ENCODE data around the gene ZNF638. TPM values are rescaled to one million over a fixed set of nuclear protein-coding genes. Genes with fewer than 3 reads are reported as not detected.
"Not testable (repeated sequence)": the region's sequence is repeated elsewhere in the genome, so short reads cannot be mapped to it uniquely, and the experiment has no call there.

ZNF638 gene
- 71.0 and 87.6 TPM in 2 replicates for total RNA-seq (2014; rRNA removed; shearing (Covaris generic))

GRCh38 chr2:71331581-71332434 is at the start of gene ZNF638:
TSS of gene ZNF638 (plus strand) at chr2:71331782. CDS start at chr2:71348955, 17,173 bp downstream.
- DNase-seq (ENCODE audit: low read depth): peak; percentile 91

GRCh38 chr2:71281950-71282349 is 49.6 kb upstream of the ZNF638 start:
- no peak for DNase-seq (ENCODE audit: low read depth)

DNA sequence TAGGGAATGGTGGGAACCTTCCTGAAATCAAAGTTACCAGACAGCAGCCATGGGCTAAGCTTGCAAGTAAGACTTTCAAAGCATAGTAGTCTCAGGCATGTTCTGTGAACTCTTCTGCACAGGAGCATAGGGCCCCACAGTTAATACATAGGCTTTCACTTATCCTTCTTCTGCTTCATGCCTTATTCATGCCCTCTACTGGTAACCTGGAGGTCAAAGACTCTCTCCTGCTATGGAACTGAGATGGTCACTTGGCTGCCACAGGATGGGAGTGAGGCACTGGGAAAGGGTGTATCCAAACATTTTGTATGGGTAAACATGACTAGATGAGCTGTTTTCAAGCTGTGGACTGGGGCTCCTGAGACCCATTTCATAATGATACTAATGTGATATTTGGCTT is 49.1 kb upstream of the ZNF638 start:
- DNase-seq (ENCODE audit: low read depth): peak; percentile 33

- DNase-seq (ENCODE audit: low read depth): no peak
Observed at GRCh38 chr2:71283131-71283530, 48.5 kb upstream of the ZNF638 start.

DNA sequence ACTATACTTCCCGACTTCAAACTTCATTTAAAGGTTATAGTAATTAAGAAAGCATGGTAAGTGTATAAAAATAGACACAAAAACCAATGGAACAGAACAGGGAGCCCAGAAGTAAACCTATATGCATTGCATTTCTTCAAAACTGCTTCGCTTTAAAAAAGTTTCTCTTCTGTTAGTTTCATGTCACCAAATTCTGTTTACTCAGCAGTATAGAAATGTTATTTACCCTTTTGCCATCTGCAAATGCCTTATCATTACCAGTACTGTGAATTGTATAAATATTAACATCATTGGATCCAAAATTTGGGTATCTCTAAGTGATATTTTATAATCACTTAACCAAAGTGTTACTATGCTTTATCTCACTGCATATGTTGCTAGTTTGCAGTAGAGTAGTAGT is 45.9 kb upstream of the ZNF638 start:
- no peak for DNase-seq (ENCODE audit: low read depth)

DNA sequence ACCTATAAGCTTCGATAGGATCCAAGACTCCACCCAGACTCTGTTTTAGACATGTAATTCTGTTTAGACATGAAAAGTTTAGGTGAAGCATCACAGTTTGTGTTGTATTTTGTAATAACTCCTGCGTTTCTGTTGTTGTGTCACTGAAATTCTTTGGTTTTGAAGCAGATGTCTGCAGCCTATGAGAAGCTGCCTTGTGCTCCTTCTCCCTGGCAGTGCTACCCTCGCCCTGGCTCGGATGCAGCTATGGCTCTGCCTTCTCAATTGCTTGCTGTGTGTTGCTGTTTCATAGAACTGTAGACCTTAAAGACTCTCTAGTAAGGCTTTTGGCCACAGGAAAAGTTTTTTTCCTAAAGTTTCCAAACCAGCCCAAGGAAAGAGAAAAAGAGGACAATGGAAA is 40.2 kb upstream of the ZNF638 start:
- DNase-seq (ENCODE audit: low read depth): no peak

GRCh38 chr2:71292159-71292558 is 39.4 kb upstream of the ZNF638 start:
- no peak for DNase-seq (ENCODE audit: low read depth)

DNA sequence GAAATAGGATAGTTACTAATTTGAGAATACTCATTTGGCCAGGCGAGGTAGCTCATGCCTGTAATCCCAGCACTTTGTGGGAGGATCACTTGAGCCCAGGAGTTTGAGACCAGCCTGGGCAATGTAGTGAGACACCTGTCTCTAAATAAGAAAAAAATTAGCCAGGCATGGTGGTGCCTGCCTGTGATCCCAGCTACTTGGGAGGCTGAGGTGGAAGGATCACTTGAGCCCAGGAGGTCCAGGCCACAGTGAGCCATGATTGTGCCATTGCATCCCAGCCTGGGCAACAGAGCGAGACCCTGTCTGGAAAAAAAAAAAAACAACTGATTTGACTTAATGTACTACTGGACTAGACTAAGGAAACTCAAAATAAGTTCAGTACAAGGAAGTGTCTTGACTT is 32.7 kb upstream of the ZNF638 start:
- no peak for DNase-seq (ENCODE audit: low read depth)

GRCh38 chr2:71299507-71299906 is 32.1 kb upstream of the ZNF638 start:
- peak; percentile 46 for DNase-seq (ENCODE audit: low read depth)

DNA sequence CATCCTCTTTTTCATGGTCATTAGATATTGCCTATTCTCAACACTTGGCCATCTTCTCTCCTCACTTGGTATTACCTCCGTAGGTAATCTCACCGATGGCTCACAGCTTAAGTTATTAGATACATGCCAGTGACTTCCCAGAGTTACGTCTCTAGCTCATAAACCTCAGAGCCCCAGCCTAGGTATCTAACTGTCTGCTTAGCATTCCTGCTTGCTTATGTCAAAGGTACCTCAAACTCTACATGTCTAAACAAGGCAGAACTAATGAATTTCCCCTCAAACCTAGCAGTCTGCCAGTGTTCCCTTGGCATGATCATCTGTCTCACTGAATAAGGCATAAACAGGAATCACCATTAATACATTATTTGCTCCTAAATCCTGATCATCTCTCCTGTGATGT is 27.7 kb upstream of the ZNF638 start:
- DNase-seq (ENCODE audit: low read depth): no peak

- DNase-seq (ENCODE audit: low read depth): peak; percentile 93
Observed at GRCh38 chr2:71306762-71307161, 24.8 kb upstream of the ZNF638 start.

- peak; percentile 47 for DNase-seq (ENCODE audit: low read depth)
Observed at GRCh38 chr2:71313016-71313766, 18.4 kb upstream of the ZNF638 start.

DNA sequence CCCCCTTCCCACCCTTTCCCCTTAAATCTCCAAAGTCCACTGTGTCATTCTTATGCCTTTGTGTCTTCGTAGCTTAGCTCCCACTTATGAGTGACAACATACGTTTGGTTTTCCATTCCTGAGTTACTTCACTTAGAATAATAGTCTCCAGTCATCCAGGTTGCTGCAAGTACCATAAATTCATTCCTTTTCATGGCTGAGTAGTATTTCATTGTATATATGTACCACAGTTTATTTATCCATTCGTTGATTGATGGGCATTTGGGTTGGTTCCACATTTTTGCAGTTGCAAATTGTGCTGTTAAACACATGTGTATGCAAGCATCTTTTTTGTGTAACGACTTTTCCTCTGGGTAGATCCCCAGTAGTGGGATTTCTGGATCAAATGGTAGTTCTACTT is 14.5 kb upstream of the ZNF638 start:
- DNase-seq (ENCODE audit: low read depth): no peak

- DNase-seq (ENCODE audit: low read depth): not testable (repeated sequence)
Observed at GRCh38 chr2:71317900-71318299, 13.7 kb upstream of the ZNF638 start.

GRCh38 chr2:71323386-71323785 is 8.2 kb upstream of the ZNF638 start:
- no peak for DNase-seq (ENCODE audit: low read depth)

DNA sequence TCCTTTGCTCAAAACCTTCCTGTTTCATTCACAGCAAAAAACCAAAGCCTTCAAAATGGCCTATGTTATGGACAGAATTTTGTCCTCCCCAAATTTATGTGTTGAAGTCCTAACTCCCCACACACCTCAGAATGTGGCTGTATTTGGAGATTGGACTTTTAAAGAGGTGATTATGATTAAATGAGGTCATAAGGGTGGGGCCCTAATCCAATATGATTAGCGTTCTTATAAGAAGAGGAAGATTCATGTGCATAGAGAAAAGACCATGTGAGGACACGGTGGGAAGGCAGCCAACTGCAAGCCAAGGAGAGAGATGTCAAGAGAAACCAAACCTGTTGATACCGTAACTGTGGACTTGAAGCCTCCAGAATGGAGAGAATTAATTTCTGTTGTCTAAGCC is 4.6 kb upstream of the ZNF638 start:
- DNase-seq (ENCODE audit: low read depth): no peak

- DNase-seq (ENCODE audit: low read depth): no peak
Observed at GRCh38 chr2:71327916-71328315, 3.7 kb upstream of the ZNF638 start.

- DNase-seq (ENCODE audit: low read depth): no peak
Observed at GRCh38 chr2:71330155-71330554, 1.4 kb upstream of the ZNF638 start.

DNA sequence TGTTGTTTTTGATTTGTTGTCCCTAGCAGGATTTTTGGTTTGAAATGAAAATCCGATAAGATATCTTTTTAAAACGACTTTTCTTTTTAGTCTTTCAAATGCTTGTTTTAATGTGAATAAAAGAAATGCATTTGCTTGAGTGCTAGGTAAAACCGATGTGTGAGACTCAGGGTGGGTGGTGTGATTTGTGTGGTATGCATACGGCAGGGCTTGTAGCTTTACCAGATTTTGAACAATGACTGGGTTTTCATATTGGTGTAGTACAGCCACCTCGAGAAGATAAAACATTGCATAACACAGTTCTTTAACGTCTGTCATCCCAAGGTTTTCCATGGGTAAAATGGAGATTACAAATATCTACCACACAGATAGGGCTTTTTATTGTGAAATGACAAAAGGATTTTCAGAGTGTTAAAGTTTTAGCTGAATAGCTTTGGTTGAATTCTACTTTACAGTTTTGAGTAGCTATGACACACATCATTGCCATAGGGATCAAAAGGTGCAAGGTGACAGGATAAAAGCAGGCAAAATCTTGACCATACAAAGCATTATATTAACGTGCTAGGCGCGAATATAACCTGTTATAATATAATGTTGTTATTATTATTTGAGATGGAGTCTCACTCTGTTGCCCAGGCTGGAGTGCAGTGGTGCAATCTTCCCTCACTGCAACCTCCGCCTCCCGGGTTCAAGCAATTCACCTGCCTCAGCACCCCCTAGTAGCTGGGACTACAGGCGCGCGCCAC is 824 bp upstream of the ZNF638 start:
- DNase-seq (ENCODE audit: low read depth): no peak

- not testable (repeated sequence) for DNase-seq (ENCODE audit: low read depth)
Observed at GRCh38 chr2:71331331-71331580, 326 bp upstream of the ZNF638 start.

DNA sequence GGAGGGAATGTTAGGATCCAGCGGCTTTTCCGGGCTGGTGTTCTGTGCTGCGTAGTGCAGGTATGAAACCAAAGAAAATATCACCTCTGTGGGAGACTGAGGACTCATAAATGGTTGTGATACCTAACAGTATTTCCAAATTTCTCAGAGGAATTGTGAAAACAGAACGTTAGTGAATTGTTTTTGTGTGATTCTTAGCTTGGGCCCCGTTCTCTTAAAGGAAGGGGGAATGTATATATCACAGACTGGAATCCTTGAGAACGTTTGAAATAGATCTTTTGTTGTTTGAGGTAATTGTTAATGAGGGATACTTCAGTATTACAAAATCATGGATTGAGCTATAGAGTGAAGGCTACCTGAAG is 834 bp downstream of the ZNF638 start:
- DNase-seq (ENCODE audit: low read depth): no peak

GRCh38 chr2:71333619-71334018 is 2.0 kb downstream of the ZNF638 start:
- no peak for DNase-seq (ENCODE audit: low read depth)

GRCh38 chr2:71336384-71336783 is 4.8 kb downstream of the ZNF638 start:
- no peak for DNase-seq (ENCODE audit: low read depth)

Data from RPMI7951 (cell line).